ENCODE results near the gene PAF1. TPM values are rescaled to one million over a fixed set of nuclear protein-coding genes. Genes with fewer than 3 reads are reported as not detected.

The PAF1 gene
- total and polyA plus RNA-seq, 12 donors, result 46.8 to 86.9 (median 52.9) TPM

DNA sequence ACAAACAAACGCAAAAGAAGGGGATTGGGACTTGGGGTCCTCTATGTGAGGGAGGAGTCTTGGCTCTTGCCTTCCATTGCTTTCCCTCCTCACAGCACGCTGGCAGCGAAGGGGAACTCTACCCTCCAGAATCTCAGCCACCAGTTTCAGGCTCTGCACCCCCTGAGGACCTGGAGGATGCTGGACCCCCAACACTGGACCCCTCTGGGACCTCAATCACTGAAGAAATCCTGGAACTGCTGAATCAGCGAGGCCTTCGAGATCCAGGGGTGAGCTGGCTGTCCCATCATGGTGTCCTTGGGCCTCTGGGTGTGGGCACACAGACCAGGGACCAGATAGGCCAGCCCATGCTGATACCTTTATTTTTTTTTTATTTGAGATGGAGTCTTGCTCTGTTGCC, 31.1 kb upstream of the PAF1 start:
- Histone ChIP-seq H3K4me1 (replicated peaks in 1 of 2) (no peaks in the 10 kb centered on the region), H3K4me3 (no peak overlapping the region), H3K27me3 (no peaks in the 10 kb centered on the region), H3K9me3 (replicated peaks in 1 of 3) (no peaks in the 10 kb centered on the region), H3K36me3 (replicated peaks in 1 of 2) (peaks cover 0 to 14% of the 10 kb centered on the region in 2 donors), H3K27ac (no peak overlapping the region)
- 83 to 94% (median 90%) methylated on average over 1 to 5 of the region's 5 CpGs for WGBS, 4 donors
- DNase-seq, result no peak
- no peak for TF ChIP-seq CTCF (IDR thresholded peaks at IDR 0.05)
- no peak for TF ChIP-seq POLR2A (IDR thresholded peaks at IDR 0.05)
- intact Hi-C loops (cut with DNase I), result no loop called here

- TF ChIP-seq CTCF (IDR thresholded peaks at IDR 0.05) (no peak), POLR2A (IDR thresholded peaks at IDR 0.05) (no peak)
- intact Hi-C loops (cut with DNase I), result no loop called here
- no peak for DNase-seq
- WGBS, 4 donors, result 87 to 96% (median 93%) methylated on average over 4 to 15 of the region's 15 CpGs
- H3K36me3 ChIP-seq (replicated peaks in 1 of 2), result peaks cover 0 to 14% of the 10 kb centered on the region in 2 donors
- no peak overlapping the region for H3K4me3 ChIP-seq
- no peaks in the 10 kb centered on the region for H3K27me3 ChIP-seq
- H3K9me3 ChIP-seq (replicated peaks in 1 of 3), result no peaks in the 10 kb centered on the region
- H3K27ac ChIP-seq, result no peak overlapping the region
- H3K4me1 ChIP-seq (replicated peaks in 1 of 2), result no peaks in the 10 kb centered on the region
Measured at GRCh38 chr19:39420769-39421168, 29.9 kb upstream of the PAF1 start.

GRCh38 chr19:39419003-39419402, 28.1 kb upstream of the PAF1 start:
- no peak for TF ChIP-seq CTCF (IDR thresholded peaks at IDR 0.05)
- no peak for TF ChIP-seq POLR2A (IDR thresholded peaks at IDR 0.05)
- Histone ChIP-seq H3K36me3 (replicated peaks in 1 of 2) (peaks cover 0 to 14% of the 10 kb centered on the region in 2 donors), H3K4me1 (replicated peaks in 1 of 2) (no peaks in the 10 kb centered on the region), H3K4me3 (no peak overlapping the region), H3K9me3 (replicated peaks in 1 of 3) (no peaks in the 10 kb centered on the region), H3K27ac (no peak overlapping the region), H3K27me3 (no peaks in the 10 kb centered on the region)
- WGBS, 4 donors, result 76 to 92% (median 84%) methylated on average over 7 to 9 of the region's 9 CpGs
- intact Hi-C loops (cut with DNase I), result no loop called here
- DNase-seq, result no peak

GRCh38 chr19:39417463-39418181, 26.7 kb upstream of the PAF1 start:
- intact Hi-C loops (cut with DNase I), result no loop called here
- Histone ChIP-seq H3K9me3 (replicated peaks in 1 of 3) (no peaks in the 10 kb centered on the region), H3K27ac (no peak overlapping the region), H3K4me1 (replicated peaks in 1 of 2) (no peaks in the 10 kb centered on the region), H3K36me3 (replicated peaks in 1 of 2) (peaks cover 0 to 10% of the 10 kb centered on the region in 2 donors), H3K4me3 (no peak overlapping the region), H3K27me3 (no peaks in the 10 kb centered on the region)
- DNase-seq, result no peak
- WGBS, 4 donors, result 85 to 92% (median 88%) methylated on average over 21 to 30 of the region's 30 CpGs
- TF ChIP-seq POLR2A (IDR thresholded peaks at IDR 0.05), result no peak
- TF ChIP-seq CTCF (IDR thresholded peaks at IDR 0.05), result no peak

All from adrenal gland (tissue), 12 donors.